Measurements from ENCODE around the gene EFEMP2. TPM values are rescaled to one million over a fixed set of nuclear protein-coding genes. Genes with fewer than 3 reads are reported as not detected.
A peak's percentile ranks its signal among the peaks of the same experiment; 100 is the strongest.

Gene EFEMP2
- total RNA-seq, 2 experiments from 2014 or later, result 7.2 to 7.6 TPM

DNA sequence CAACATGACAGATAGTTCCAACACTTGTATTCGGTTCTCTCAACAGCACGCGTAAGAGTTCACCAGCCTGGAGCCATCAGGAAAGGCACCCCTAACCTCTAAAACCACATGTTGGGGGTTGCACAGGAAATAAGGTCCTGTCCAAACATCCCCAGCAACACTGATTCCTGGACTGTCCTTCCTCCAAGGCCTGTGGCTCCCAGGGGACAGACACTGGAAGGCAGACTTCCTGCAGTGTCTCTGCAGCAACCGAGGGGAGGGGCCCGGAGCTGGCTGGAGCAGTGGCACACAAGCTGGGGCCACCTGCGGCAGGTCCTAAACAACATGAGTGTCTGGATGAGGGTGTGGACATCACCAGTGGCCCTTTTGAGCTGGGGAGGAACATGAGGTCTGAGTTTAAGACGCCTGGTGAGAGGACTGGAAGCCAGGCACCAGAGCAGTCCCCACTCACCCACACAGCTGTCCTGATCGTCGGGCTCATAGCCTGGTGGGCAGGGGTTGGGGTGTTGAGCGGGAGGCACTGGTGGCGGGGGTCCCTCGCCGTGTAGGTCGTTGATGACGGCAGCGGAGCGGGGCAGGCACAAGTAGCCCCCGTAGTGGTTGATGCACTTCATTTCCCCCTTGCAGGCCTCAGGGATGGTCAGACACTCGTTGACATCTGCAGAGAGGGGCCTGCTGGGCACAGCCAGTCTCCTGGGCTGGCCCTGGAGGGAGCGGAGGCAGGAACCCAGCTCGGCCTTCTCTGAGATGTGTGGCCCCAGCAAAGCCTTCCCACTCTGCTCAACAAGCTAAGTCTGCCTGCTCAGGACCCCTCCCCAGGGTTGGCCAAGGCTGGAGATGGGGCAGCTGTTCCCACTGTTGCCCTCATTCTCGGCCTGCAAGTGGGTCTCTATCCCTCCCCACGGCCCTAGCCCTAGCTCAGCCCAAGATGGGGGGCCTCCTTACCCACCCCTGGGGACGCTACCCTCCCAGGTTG is 1.6 kb downstream of the EFEMP2 start:
- BruUV-seq (replicated peaks), result no TSS peak
- CTCF ChIA-PET (ENCODE audit: unreplicated experiment), result no interaction called here
- no peaks in the 10 kb centered on the region for H3K9me3 ChIP-seq (ENCODE audit: low read length)
- POLR2A ChIA-PET, result interaction anchor here (0.6 to 1.8 kb wide), 6 partner anchors 14 to 232 kb away, joined by 3 to 6 read pairs (median 3); partner anchors contain the start of gene CCDC85B
- H3K4me3 ChIP-seq (ENCODE audit: low read depth, low read length, poor library complexity, severe bottlenecking), result no peak overlapping the region
- no peaks in the 10 kb centered on the region for H3K79me2 ChIP-seq (ENCODE audit: insufficient read depth, low read depth, low read length)
- H3K27ac ChIP-seq (ENCODE audit: low read depth, low read length, poor library complexity, severe bottlenecking), result no peak overlapping the region
- intact Hi-C loops (cut with micrococcal nuclease; ENCODE audit: unreplicated experiment), result no loop called here
- peaks cover 14% of the 10 kb centered on the region; the same call in 1 of the 2 replicates for H3K36me3 ChIP-seq (ENCODE audit: insufficient read depth, low read length)
- no peaks in the 10 kb centered on the region for H3K9me2 ChIP-seq (ENCODE audit: insufficient read depth, low read length)
- peak; percentile 39 for DNase-seq (ENCODE audit: low spot score)
- TF ChIP-seq EZH2phosphoT487 (IDR thresholded peaks at IDR 0.05; ENCODE audit: borderline replicate concordance, low read depth, low read length), result no peak
- TF ChIP-seq, protein P1, sequence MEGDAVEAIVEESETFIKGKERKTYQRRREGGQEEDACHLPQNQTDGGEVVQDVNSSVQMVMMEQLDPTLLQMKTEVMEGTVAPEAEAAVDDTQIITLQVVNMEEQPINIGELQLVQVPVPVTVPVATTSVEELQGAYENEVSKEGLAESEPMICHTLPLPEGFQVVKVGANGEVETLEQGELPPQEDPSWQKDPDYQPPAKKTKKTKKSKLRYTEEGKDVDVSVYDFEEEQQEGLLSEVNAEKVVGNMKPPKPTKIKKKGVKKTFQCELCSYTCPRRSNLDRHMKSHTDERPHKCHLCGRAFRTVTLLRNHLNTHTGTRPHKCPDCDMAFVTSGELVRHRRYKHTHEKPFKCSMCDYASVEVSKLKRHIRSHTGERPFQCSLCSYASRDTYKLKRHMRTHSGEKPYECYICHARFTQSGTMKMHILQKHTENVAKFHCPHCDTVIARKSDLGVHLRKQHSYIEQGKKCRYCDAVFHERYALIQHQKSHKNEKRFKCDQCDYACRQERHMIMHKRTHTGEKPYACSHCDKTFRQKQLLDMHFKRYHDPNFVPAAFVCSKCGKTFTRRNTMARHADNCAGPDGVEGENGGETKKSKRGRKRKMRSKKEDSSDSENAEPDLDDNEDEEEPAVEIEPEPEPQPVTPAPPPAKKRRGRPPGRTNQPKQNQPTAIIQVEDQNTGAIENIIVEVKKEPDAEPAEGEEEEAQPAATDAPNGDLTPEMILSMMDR (conservative IDR thresholded peaks at IDR 0.05; ENCODE audit: low read length), result no peak
- no peak overlapping the region for H2AFZ ChIP-seq (ENCODE audit: low read length)
- H4K20me1 ChIP-seq (ENCODE audit: insufficient read depth, low read length), result no peaks in the 10 kb centered on the region
- H3K4me2 ChIP-seq (ENCODE audit: low read length), result peak overlapping the region; percentile 8; the same call in 1 of the 2 replicates
- peaks cover 35% of the 10 kb centered on the region for H3K4me1 ChIP-seq (ENCODE audit: insufficient read depth, low read length, poor library complexity, severe bottlenecking)

GRCh38 chr11:65870307-65870658 is 2.3 kb downstream of the EFEMP2 start:
- H3K4me2 ChIP-seq (ENCODE audit: low read length), result no peak overlapping the region
- TF ChIP-seq, protein P1 (conservative IDR thresholded peaks at IDR 0.05; ENCODE audit: low read length), result no peak
- no peak for TF ChIP-seq EZH2phosphoT487 (IDR thresholded peaks at IDR 0.05; ENCODE audit: borderline replicate concordance, low read depth, low read length)
- H3K36me3 ChIP-seq (ENCODE audit: insufficient read depth, low read length), result peaks cover 21% of the 10 kb centered on the region; the same call in 1 of the 2 replicates
- no peaks in the 10 kb centered on the region for H4K20me1 ChIP-seq (ENCODE audit: insufficient read depth, low read length)
- no peak overlapping the region for H3K27ac ChIP-seq (ENCODE audit: low read depth, low read length, poor library complexity, severe bottlenecking)
- BruUV-seq (replicated peaks), result no TSS peak
- no peaks in the 10 kb centered on the region for H3K9me3 ChIP-seq (ENCODE audit: low read length)
- H3K4me3 ChIP-seq (ENCODE audit: low read depth, low read length, poor library complexity, severe bottlenecking), result no peak overlapping the region
- H2AFZ ChIP-seq (ENCODE audit: low read length), result no peak overlapping the region
- H3K4me1 ChIP-seq (ENCODE audit: insufficient read depth, low read length, poor library complexity, severe bottlenecking), result peaks cover 35% of the 10 kb centered on the region
- no peaks in the 10 kb centered on the region for H3K9me2 ChIP-seq (ENCODE audit: insufficient read depth, low read length)
- no peaks in the 10 kb centered on the region for H3K79me2 ChIP-seq (ENCODE audit: insufficient read depth, low read depth, low read length)
- DNase-seq (ENCODE audit: low spot score), result no peak
- POLR2A ChIA-PET, result interaction anchor here (0.8 kb wide), 1 partner anchor 20 kb away, joined by 3 read pairs; the partner anchor contains the start of gene CCDC85B
- intact Hi-C loops (cut with micrococcal nuclease; ENCODE audit: unreplicated experiment), result no loop called here
- CTCF ChIA-PET (ENCODE audit: unreplicated experiment), result interaction anchor here (1.3 kb wide), 1 partner anchor 11 kb away, joined by 4 read pairs; the partner anchor contains the start of gene MUS81
